Ishikawa (cell line): ENCODE data around the gene BBS9.

Experiments used
- EP300 ChIP-seq: IDR thresholded peaks from 2 replicates; pipeline ENCODE4 v1.6.1; 2012; ENCODE audit warnings: borderline replicate concordance
- FOXM1 ChIP-seq: IDR thresholded peaks from 2 replicates; pipeline ENCODE4 v1.6.1; 2012; ENCODE audit warnings: low read depth, borderline replicate concordance
- NFIC ChIP-seq: IDR thresholded peaks from 2 replicates; pipeline ENCODE4 v1.6.1; 2012
- RAD21 ChIP-seq: IDR thresholded peaks from 2 replicates; pipeline ENCODE4 v1.6.1; 2012; ENCODE audit warnings: low read depth
- REST ChIP-seq: IDR thresholded peaks from 2 replicates; pipeline ENCODE4 v1.6.1; 2012; ENCODE audit warnings: low read depth, mild to moderate bottlenecking
- TCF12 ChIP-seq: IDR thresholded peaks from 2 replicates; pipeline ENCODE4 v1.6.1; 2012; ENCODE audit warnings: low read depth

- TF ChIP-seq REST, result no peak
- TF ChIP-seq TCF12, result no peak
- TF ChIP-seq NFIC, result no peak
- TF ChIP-seq FOXM1, result no peak
- no peak for TF ChIP-seq RAD21
- TF ChIP-seq EP300, result no peak
Observed at GRCh38 chr7:33591490-33591889, 462.1 kb downstream of the BBS9 start.
